Tibial artery (tissue), 4 donors: ENCODE data around the gene VWF.
"Not testable (repeated sequence)": the region's sequence is repeated elsewhere in the genome, so short reads cannot be mapped to it uniquely, and the experiment has no call there.

Experiments used
- DNase-seq, 2 donors: peaks; one replicate each; pipeline ENCODE4 v3.0.0-alpha.2; 2019
- H3K27ac ChIP-seq, 2 donors: fragments of 200-600 bp; sonication (generic) in 1 of 2; 1 replicate in 1 of 2; 2 replicates in 1 of 2; pipeline ENCODE4 v1.5.1; 2018 to 2019; ENCODE audit warnings: mild to moderate bottlenecking in 1 of 2
- H3K27me3 ChIP-seq, 2 donors: fragments of 200-600 bp; sonication (generic) in 1 of 2; one replicate each; pipeline versions ENCODE4 v1.5.1 to v1.6.0; 2016 to 2019
- H3K36me3 ChIP-seq, 3 donors: fragments of 200-600 bp; sonication (generic) in 2 of 3; one replicate each; pipeline ENCODE4 v1.5.1; 2016 to 2019; ENCODE audit warnings: mild to moderate bottlenecking in 2 of 3
- H3K4me1 ChIP-seq, 4 donors: fragments of 200-600 bp; sonication (generic) in 2 of 4; 1 replicate in 3 of 4; 2 replicates in 1 of 4; pipeline ENCODE4 v1.5.1; 2016 to 2019
- H3K4me3 ChIP-seq, 2 donors: fragments of 200-600 bp; sonication (generic) in 1 of 2; 1 replicate in 1 of 2; 2 replicates in 1 of 2; pipeline ENCODE4 v1.5.1; 2018 to 2019; ENCODE audit warnings: mild to moderate bottlenecking in 2 of 2
- H3K9me3 ChIP-seq, 3 donors: fragments of 200-600 bp; sonication (generic) in 1 of 3; one replicate each; pipeline ENCODE4 v1.5.1; 2016 to 2019
- CTCF ChIP-seq, 2 experiments: fragments of 200-600 bp in 1 of 2; fragments of 450-650 bp in 1 of 2; IDR thresholded peaks; one replicate each; pipeline ENCODE4 v1.5.1; 2017 to 2019; ENCODE audit warnings: antibody characterized with exemption in 2 of 2, mild to moderate bottlenecking in 1 of 2, moderate library complexity in 1 of 2
- intact Hi-C: fragments of 100-400 bp; cut with DNase I; formaldehyde crosslinking; loops from one replicate; pipeline ENCODE4 v1.15.0; 2023; ENCODE audit warnings: low total_unique reads

The VWF gene

GRCh38 chr12:6166808-6167207 is 42.3 kb upstream of the VWF start:
- intact Hi-C loops, result no loop called here
- Histone ChIP-seq H3K4me3 (no peak overlapping the region), H3K36me3 (no peaks in the 10 kb centered on the region), H3K9me3 (no peaks in the 10 kb centered on the region), H3K27me3 (no peaks in the 10 kb centered on the region), H3K27ac (peak overlapping the region; percentile 78 to 83), H3K4me1 (peaks cover 0 to 38% (median 18%) of the 10 kb centered on the region in 4 donors)
- TF ChIP-seq CTCF (IDR thresholded peaks at IDR 0.05), result no peak
- no peak for DNase-seq

DNA sequence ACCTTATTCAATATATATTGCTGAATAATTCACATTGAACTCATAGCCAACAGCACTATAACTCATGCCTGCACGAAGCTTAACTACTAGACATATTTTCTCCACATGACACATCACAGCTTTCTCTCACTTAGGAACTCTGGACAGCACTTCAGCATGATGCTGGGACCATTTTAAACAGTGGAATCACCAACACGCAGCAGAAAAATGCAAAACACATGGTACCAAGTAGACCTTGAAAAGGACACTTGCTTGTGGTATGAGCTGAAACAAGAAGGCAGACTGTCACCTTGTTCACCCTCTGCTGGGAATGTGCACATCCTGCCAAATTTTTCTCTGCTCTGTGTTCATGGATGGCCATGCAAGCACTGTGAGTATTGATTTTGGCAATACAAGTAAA is 40.9 kb upstream of the VWF start:
- no peak for TF ChIP-seq CTCF (IDR thresholded peaks at IDR 0.05)
- Histone ChIP-seq H3K4me1 (peaks cover 0 to 45% (median 18%) of the 10 kb centered on the region in 4 donors), H3K27me3 (no peaks in the 10 kb centered on the region), H3K4me3 (no peak overlapping the region), H3K9me3 (no peaks in the 10 kb centered on the region), H3K36me3 (no peaks in the 10 kb centered on the region), H3K27ac (no peak overlapping the region)
- intact Hi-C loops, result no loop called here
- DNase-seq, result no peak

DNA sequence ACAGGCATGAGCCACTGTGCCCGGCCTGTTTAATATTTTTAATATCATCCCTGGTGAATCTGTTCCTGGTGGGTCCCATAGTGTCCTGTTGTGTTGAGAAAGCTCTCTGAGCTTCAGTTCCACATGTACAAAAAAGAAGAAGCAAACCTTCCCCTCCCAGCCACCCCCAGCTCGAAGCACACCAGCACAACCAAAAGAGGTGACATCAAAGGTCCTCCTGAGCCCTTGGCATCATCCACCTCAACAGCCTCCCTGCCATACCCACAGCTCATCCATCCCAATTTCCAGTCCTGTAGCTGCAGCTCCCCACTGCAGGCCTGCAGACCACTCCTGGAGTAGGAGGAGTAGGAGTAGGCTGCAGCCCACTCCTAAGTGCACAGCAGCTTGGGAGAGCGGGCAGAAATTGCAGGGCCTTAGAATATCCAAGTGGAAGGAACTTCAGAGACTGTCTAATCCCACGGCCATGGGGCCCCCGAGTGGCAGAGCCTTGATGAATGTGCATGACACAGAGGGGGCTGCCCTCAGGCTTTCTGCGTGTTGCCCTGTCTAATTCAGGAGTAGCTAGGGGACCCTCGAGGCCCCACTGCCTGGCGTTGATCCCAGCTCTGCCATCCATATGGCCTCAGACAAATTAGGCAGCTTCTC is 39.1 kb upstream of the VWF start:
- Histone ChIP-seq H3K36me3 (no peaks in the 10 kb centered on the region), H3K27me3 (no peaks in the 10 kb centered on the region), H3K27ac (no peak overlapping the region), H3K4me3 (no peak overlapping the region), H3K9me3 (no peaks in the 10 kb centered on the region), H3K4me1 (peaks cover 0 to 43% (median 18%) of the 10 kb centered on the region in 4 donors)
- intact Hi-C loops, result no loop called here
- no peak for TF ChIP-seq CTCF (IDR thresholded peaks at IDR 0.05)
- DNase-seq, result no peak

- Histone ChIP-seq H3K4me1 (peaks cover 0 to 21% (median 2%) of the 10 kb centered on the region in 4 donors), H3K36me3 (no peaks in the 10 kb centered on the region), H3K4me3 (no peak overlapping the region), H3K27me3 (no peaks in the 10 kb centered on the region), H3K9me3 (no peaks in the 10 kb centered on the region), H3K27ac (no peak overlapping the region)
- intact Hi-C loops, result no loop called here
- DNase-seq, result peak in 1 of 2 donors; percentile 64
- TF ChIP-seq CTCF (IDR thresholded peaks at IDR 0.05), result no peak
Measured at GRCh38 chr12:6161124-6161882, 36.8 kb upstream of the VWF start.

GRCh38 chr12:6160049-6160649 is 35.7 kb upstream of the VWF start:
- H3K4me1 ChIP-seq, H3K27me3 ChIP-seq, H3K9me3 ChIP-seq, H3K27ac ChIP-seq, intact Hi-C loops, DNase-seq, H3K4me3 ChIP-seq, H3K36me3 ChIP-seq: not testable (repeated sequence)

DNA sequence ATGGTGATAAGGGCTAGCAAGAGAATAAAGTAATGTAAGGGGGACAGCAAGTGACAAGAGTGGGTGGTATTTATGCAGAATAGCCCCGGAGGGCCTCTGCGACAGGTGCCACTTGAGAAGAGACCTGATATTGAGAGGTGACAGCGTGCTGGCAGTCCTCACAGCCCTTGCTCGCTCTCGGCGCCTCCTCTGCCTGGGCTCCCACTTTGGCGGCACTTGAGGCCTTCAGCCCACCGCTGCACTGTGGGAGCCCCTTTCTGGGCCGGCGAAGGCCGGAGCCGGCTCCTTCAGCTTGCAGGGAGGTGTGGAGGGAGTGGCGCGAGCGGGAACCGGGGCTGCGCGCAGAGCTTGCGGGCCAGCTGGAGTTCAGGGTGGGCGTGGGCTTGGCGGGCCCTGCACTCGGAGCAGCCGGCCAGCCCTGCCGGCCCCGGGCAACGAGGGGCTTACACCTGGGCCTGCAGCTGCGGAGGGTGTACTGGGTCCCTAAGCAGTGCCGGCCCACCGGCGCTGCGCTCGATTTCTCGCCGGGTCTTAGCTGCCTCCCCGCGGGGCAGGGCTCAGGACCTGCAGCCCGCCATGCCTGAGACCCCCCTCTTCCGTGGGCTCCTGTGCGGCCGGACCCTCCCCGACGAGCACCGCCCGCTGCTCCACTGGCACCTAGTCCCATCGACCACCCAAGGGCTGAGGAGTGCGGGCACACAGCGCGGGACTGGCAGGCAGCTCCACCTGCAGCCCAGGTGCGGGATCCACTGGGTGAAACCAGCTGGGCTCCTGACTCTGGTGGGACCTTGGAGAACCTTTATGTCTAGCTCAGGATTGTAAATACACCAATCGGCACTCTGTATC is 34.9 kb upstream of the VWF start:
- DNase-seq, H3K27ac ChIP-seq, H3K4me1 ChIP-seq: not testable (repeated sequence)

More for the DNA sequence above, 34.9 kb upstream of the VWF start:
- H3K4me3 ChIP-seq, H3K27me3 ChIP-seq, H3K36me3 ChIP-seq, intact Hi-C loops, H3K9me3 ChIP-seq: not testable (repeated sequence)
